Neuron (in vitro differentiated cells): ENCODE data around the gene PPM1M.

Source experiments
- H2AFZ ChIP-seq: one replicate; pipeline ENCODE4 v1.6.1; 2013; ENCODE audit warnings: low read depth, mild to moderate bottlenecking, inconsistent platforms, low read length, moderate library complexity
- H3K27me3 ChIP-seq: one replicate; pipeline ENCODE4 v1.6.1; 2013; ENCODE audit warnings: low read length; ENCODE audit not compliant: insufficient read depth
- H3K36me3 ChIP-seq: one replicate; pipeline ENCODE4 v1.6.1; 2013; ENCODE audit warnings: low read length; ENCODE audit not compliant: insufficient read depth
- H3K4me1 ChIP-seq: one replicate; pipeline ENCODE4 v1.6.1; 2013; ENCODE audit warnings: low read length; ENCODE audit not compliant: insufficient read depth
- H3K4me3 ChIP-seq: 2 replicates; pipeline ENCODE4 v1.5.1; 2013; ENCODE audit warnings: mild to moderate bottlenecking, low read length, moderate library complexity
- H3K9me3 ChIP-seq: one replicate; pipeline ENCODE4 v1.6.1; 2013; ENCODE audit warnings: low read length

The PPM1M gene

GRCh38 chr3:52205727-52206372 lies 39.7 kb upstream of the PPM1M start:
- H2AFZ ChIP-seq = no peak overlapping the region
- no peak overlapping the region for H3K4me3 ChIP-seq
- peaks cover 86% of the 10 kb centered on the region for H3K36me3 ChIP-seq
- H3K9me3 ChIP-seq = no peaks in the 10 kb centered on the region
- H3K27me3 ChIP-seq = no peaks in the 10 kb centered on the region
- no peaks in the 10 kb centered on the region for H3K4me1 ChIP-seq

- H3K9me3 ChIP-seq = no peaks in the 10 kb centered on the region
- H3K4me3 ChIP-seq = no peak overlapping the region
- no peaks in the 10 kb centered on the region for H3K4me1 ChIP-seq
- H2AFZ ChIP-seq = no peak overlapping the region
- peaks cover 89% of the 10 kb centered on the region for H3K36me3 ChIP-seq
- H3K27me3 ChIP-seq = no peaks in the 10 kb centered on the region
Observed at GRCh38 chr3:52208556-52208955, 37.0 kb upstream of the PPM1M start.

- H2AFZ ChIP-seq = no peak overlapping the region
- H3K9me3 ChIP-seq = no peaks in the 10 kb centered on the region
- H3K27me3 ChIP-seq = no peaks in the 10 kb centered on the region
- peaks cover 89% of the 10 kb centered on the region for H3K36me3 ChIP-seq
- no peaks in the 10 kb centered on the region for H3K4me1 ChIP-seq
- H3K4me3 ChIP-seq = no peak overlapping the region
Observed at GRCh38 chr3:52210037-52210436, 35.5 kb upstream of the PPM1M start.

- H3K36me3 ChIP-seq = peaks cover 89% of the 10 kb centered on the region
- H2AFZ ChIP-seq = no peak overlapping the region
Observed at GRCh38 chr3:52210550-52211046, 35.0 kb upstream of the PPM1M start.

GRCh38 chr3:52211268-52211891 lies 34.2 kb upstream of the PPM1M start:
- Histone ChIP-seq H3K27me3 (no peaks in the 10 kb centered on the region), H3K36me3 (peaks cover 83% of the 10 kb centered on the region), H3K9me3 (no peaks in the 10 kb centered on the region), H2AFZ (no peak overlapping the region), H3K4me1 (no peaks in the 10 kb centered on the region), H3K4me3 (no peak overlapping the region)

More at GRCh38 chr3:52210550-52211046, 35.0 kb upstream of the PPM1M start:
- Histone ChIP-seq H3K27me3 (no peaks in the 10 kb centered on the region), H3K4me1 (no peaks in the 10 kb centered on the region), H3K9me3 (no peaks in the 10 kb centered on the region), H3K4me3 (no peak overlapping the region)

- Histone ChIP-seq H3K4me3 (no peak overlapping the region), H3K36me3 (peaks cover 71% of the 10 kb centered on the region), H3K4me1 (no peaks in the 10 kb centered on the region), H2AFZ (no peak overlapping the region), H3K9me3 (no peaks in the 10 kb centered on the region), H3K27me3 (no peaks in the 10 kb centered on the region)
Observed at GRCh38 chr3:52213005-52213404, 32.6 kb upstream of the PPM1M start.

GRCh38 chr3:52213901-52214300 lies 31.7 kb upstream of the PPM1M start:
- Histone ChIP-seq H3K4me3 (no peak overlapping the region), H3K36me3 (peaks cover 63% of the 10 kb centered on the region), H2AFZ (no peak overlapping the region), H3K9me3 (no peaks in the 10 kb centered on the region), H3K4me1 (peaks cover 3% of the 10 kb centered on the region), H3K27me3 (no peaks in the 10 kb centered on the region)

GRCh38 chr3:52215351-52215750 lies 30.2 kb upstream of the PPM1M start:
- Histone ChIP-seq H3K4me1 (peaks cover 12% of the 10 kb centered on the region), H3K36me3 (peaks cover 51% of the 10 kb centered on the region), H3K27me3 (no peaks in the 10 kb centered on the region), H2AFZ (no peak overlapping the region), H3K4me3 (no peak overlapping the region), H3K9me3 (no peaks in the 10 kb centered on the region)

- Histone ChIP-seq H3K36me3 (peaks cover 36% of the 10 kb centered on the region), H3K4me1 (peaks cover 12% of the 10 kb centered on the region), H2AFZ (no peak overlapping the region), H3K9me3 (no peaks in the 10 kb centered on the region), H3K27me3 (no peaks in the 10 kb centered on the region), H3K4me3 (no peak overlapping the region)
Observed at GRCh38 chr3:52216585-52217408, 28.8 kb upstream of the PPM1M start.

- Histone ChIP-seq H3K36me3 (peaks cover 31% of the 10 kb centered on the region), H3K4me1 (peaks cover 12% of the 10 kb centered on the region), H3K27me3 (no peaks in the 10 kb centered on the region)
Observed at GRCh38 chr3:52217409-52217805, 28.2 kb upstream of the PPM1M start.

GRCh38 chr3:52218026-52218425 lies 27.5 kb upstream of the PPM1M start:
- Histone ChIP-seq H3K9me3 (no peaks in the 10 kb centered on the region), H3K27me3 (no peaks in the 10 kb centered on the region), H3K4me1 (peaks cover 12% of the 10 kb centered on the region), H3K4me3 (no peak overlapping the region), H3K36me3 (peaks cover 26% of the 10 kb centered on the region), H2AFZ (no peak overlapping the region)

More at GRCh38 chr3:52217409-52217805, 28.2 kb upstream of the PPM1M start:
- Histone ChIP-seq H3K9me3 (no peaks in the 10 kb centered on the region), H2AFZ (no peak overlapping the region), H3K4me3 (no peak overlapping the region)

- H3K4me3 ChIP-seq = no peak overlapping the region
Observed at GRCh38 chr3:52218454-52218853, 27.1 kb upstream of the PPM1M start.

More at GRCh38 chr3:52218454-52218853, 27.1 kb upstream of the PPM1M start:
- peaks cover 12% of the 10 kb centered on the region for H3K4me1 ChIP-seq
- peaks cover 23% of the 10 kb centered on the region for H3K36me3 ChIP-seq
- H3K27me3 ChIP-seq = no peaks in the 10 kb centered on the region
- H3K9me3 ChIP-seq = no peaks in the 10 kb centered on the region
- H2AFZ ChIP-seq = no peak overlapping the region
